ENCODE results near the gene ABCB6. TPM values are rescaled to one million over a fixed set of nuclear protein-coding genes. Genes with fewer than 3 reads are reported as not detected.
A peak's percentile ranks its signal among the peaks of the same experiment; 100 is the strongest.
"Not testable (repeated sequence)": the region's sequence is repeated elsewhere in the genome, so short reads cannot be mapped to it uniquely, and the experiment has no call there.

Gene ABCB6
- 19.5 TPM for polyA plus RNA-seq (2013, experiment 1 of 2; ENCODE audit: insufficient read length)
- polyA plus RNA-seq (2013, experiment 2 of 2; ENCODE audit: insufficient read length) = 19.4 TPM

- peak; percentile 96 for DNase-seq
Observed at GRCh38 chr2:219218732-219219701, at the start of gene ABCB6. TSS of gene ABCB6 (minus strand) at chr2:219218958. CDS start at chr2:219218673, 285 bp downstream.

- DNase-seq = no peak
Observed at GRCh38 chr2:219268294-219268693, 49.5 kb upstream of the ABCB6 start.

GRCh38 chr2:219266886-219267285, 48.1 kb upstream of the ABCB6 start:
- DNase-seq = no peak

GRCh38 chr2:219266232-219266631, 47.5 kb upstream of the ABCB6 start:
- DNase-seq = no peak

GRCh38 chr2:219261024-219261855, 42.5 kb upstream of the ABCB6 start:
- DNase-seq = no peak

GRCh38 chr2:219258942-219259341, 40.2 kb upstream of the ABCB6 start:
- not testable (repeated sequence) for DNase-seq

GRCh38 chr2:219254590-219255201, 35.9 kb upstream of the ABCB6 start:
- no peak for DNase-seq

GRCh38 chr2:219253753-219254589, 35.2 kb upstream of the ABCB6 start, which contains the start of gene TUBA4A:
TSS of gene TUBA4A (minus strand) at chr2:219253918. CDS start at chr2:219253858, 60 bp downstream.
- peak; percentile 37 for DNase-seq

- DNase-seq = peak; percentile 24
Observed at GRCh38 chr2:219252900-219253752, 34.4 kb upstream of the ABCB6 start, which contains the start of gene TUBA4B. TSS of gene TUBA4B (plus strand) at chr2:219253243. CDS start at chr2:219253408, 165 bp downstream.

- DNase-seq = no peak
Observed at GRCh38 chr2:219252570-219252899, 33.8 kb upstream of the ABCB6 start.

GRCh38 chr2:219252084-219252483, 33.3 kb upstream of the ABCB6 start:
- no peak for DNase-seq

GRCh38 chr2:219251656-219252055, 32.9 kb upstream of the ABCB6 start:
- no peak for DNase-seq

- DNase-seq = no peak
Observed at GRCh38 chr2:219250049-219250781, 31.5 kb upstream of the ABCB6 start.

GRCh38 chr2:219249203-219249980, 30.6 kb upstream of the ABCB6 start:
- DNase-seq = peak; percentile 67

- DNase-seq = no peak
Observed at GRCh38 chr2:219248845-219249202, 30.1 kb upstream of the ABCB6 start.

- DNase-seq = no peak
Observed at GRCh38 chr2:219247678-219248642, 29.2 kb upstream of the ABCB6 start.

GRCh38 chr2:219246559-219246958, 27.8 kb upstream of the ABCB6 start:
- DNase-seq = no peak

GRCh38 chr2:219245899-219246230, 27.1 kb upstream of the ABCB6 start:
- no peak for DNase-seq
